Gastroesophageal sphincter (tissue), 4 donors: ENCODE data around the gene RGS11. TPM values are rescaled to one million over a fixed set of nuclear protein-coding genes. Genes with fewer than 3 reads are reported as not detected.

ENCODE experiments used
- ATAC-seq: fragments of 150-250 bp; one replicate; pipeline ENCODE4 v1.9.1; 2016; ENCODE audit warnings: mild to moderate bottlenecking, moderate library complexity
- H3K27ac ChIP-seq, 4 donors: fragments of 200-600 bp; sonication (generic) in 3 of 4; 1 replicate in 3 of 4; 2 replicates in 1 of 4; pipeline ENCODE4 v1.5.1; 2016 to 2019
- H3K27me3 ChIP-seq: fragments of 200-600 bp; sonication (generic); one replicate; pipeline ENCODE4 v1.5.1; 2019
- H3K36me3 ChIP-seq, 2 donors: fragments of 200-600 bp; sonication (generic); one replicate each; pipeline ENCODE4 v1.5.1; 2019; ENCODE audit warnings: control low read depth in 1 of 2
- H3K4me1 ChIP-seq, 3 donors: fragments of 200-600 bp; sonication (generic); 1 replicate in 2 of 3; 2 replicates in 1 of 3; pipeline ENCODE4 v1.5.1; 2016 to 2019; ENCODE audit warnings: control low read depth in 2 of 3
- H3K4me3 ChIP-seq, 2 donors: fragments of 200-600 bp; sonication (generic); one replicate each; pipeline ENCODE4 v1.5.1; 2019; ENCODE audit warnings: mild to moderate bottlenecking in 1 of 2, moderate library complexity in 1 of 2
- H3K9me3 ChIP-seq, 3 donors: fragments of 200-600 bp; sonication (generic); one replicate each; pipeline ENCODE4 v1.5.1; 2017 to 2019; ENCODE audit warnings: control low read depth in 2 of 3
- CTCF ChIP-seq, 4 experiments: fragments of 200-600 bp in 2 of 4; fragments of 450-650 bp in 2 of 4; sonication (generic) in 1 of 4; IDR thresholded peaks; one replicate each; pipeline ENCODE4 v1.5.1; 2017 to 2019; ENCODE audit warnings: antibody characterized with exemption in 4 of 4, mild to moderate bottlenecking in 2 of 4, moderate library complexity in 2 of 4
- EP300 ChIP-seq: sonication (generic); formaldehyde crosslinking; IDR thresholded peaks from one replicate; pipeline ENCODE4 v1.6.1; 2017; ENCODE audit warnings: antibody characterized with exemption, mild to moderate bottlenecking
- POLR2A ChIP-seq, 2 donors: fragments of 450-650 bp; IDR thresholded peaks; one replicate each; pipeline ENCODE4 v1.6.1; 2017; ENCODE audit warnings: antibody characterized with exemption in 2 of 2, mild to moderate bottlenecking in 2 of 2, moderate library complexity in 1 of 2
- POLR2AphosphoS5 ChIP-seq: sonication (generic); formaldehyde crosslinking; IDR thresholded peaks from one replicate; pipeline ENCODE4 v1.6.1; 2017; ENCODE audit warnings: antibody characterized with exemption
- WGBS, 2 donors: methylation state at CpG; one replicate each; pipeline ENCODE4 v1.1.5; 2018; ENCODE audit warnings: low coverage in 1 of 2; 5-methylcytosine and 5-hydroxymethylcytosine counted together
- total RNA-seq, 4 donors: library from RNA; depleted of rRNA; stranded (reverse); fragments of >200 nt; gene quantifications; one replicate each; pipeline ENCODE4 v1.1.0, GENCODE V29; 2016

Gene RGS11
- total RNA-seq, 4 donors from 2014 or later: 3.0 to 11.5 (median 10.1) TPM

GRCh38 chr16:293043-293775, 17.5 kb upstream of the RGS11 start:
- Histone ChIP-seq H3K36me3 (peaks cover 0 to 87% of the 10 kb centered on the region in 2 donors), H3K27ac (no peak overlapping the region), H3K27me3 (no peaks in the 10 kb centered on the region), H3K9me3 (no peaks in the 10 kb centered on the region), H3K4me3 (no peak overlapping the region), H3K4me1 (no peaks in the 10 kb centered on the region)
- no peak for ATAC-seq
- WGBS, 2 donors: no CpG with 5 or more reads among the region's 32 CpGs
- TF ChIP-seq POLR2A (IDR thresholded peaks at IDR 0.05) (no peak), CTCF (IDR thresholded peaks at IDR 0.05) (no peak), POLR2AphosphoS5 (no peak), EP300 (no peak)

- Histone ChIP-seq H3K4me1 (no peaks in the 10 kb centered on the region), H3K36me3 (peaks cover 0 to 87% of the 10 kb centered on the region in 2 donors), H3K9me3 (no peaks in the 10 kb centered on the region), H3K4me3 (no peak overlapping the region), H3K27ac (no peak overlapping the region), H3K27me3 (no peaks in the 10 kb centered on the region)
- TF ChIP-seq EP300 (no peak), CTCF (IDR thresholded peaks at IDR 0.05) (no peak), POLR2AphosphoS5 (no peak), POLR2A (IDR thresholded peaks at IDR 0.05) (no peak)
- 94% methylated on average over 5 of the region's 17 CpGs; no CpG with 5 or more reads in 1 of the 2 donors for WGBS, 2 donors
- ATAC-seq: no peak
Observed at GRCh38 chr16:291539-291938, 15.8 kb upstream of the RGS11 start.

GRCh38 chr16:290681-291405, 15.1 kb upstream of the RGS11 start:
- Histone ChIP-seq H3K27me3 (no peaks in the 10 kb centered on the region), H3K9me3 (no peaks in the 10 kb centered on the region), H3K36me3 (peaks cover 0 to 83% of the 10 kb centered on the region in 2 donors), H3K4me1 (no peaks in the 10 kb centered on the region), H3K27ac (no peak overlapping the region), H3K4me3 (no peak overlapping the region)
- ATAC-seq: no peak
- TF ChIP-seq EP300: no peak
- no peak for TF ChIP-seq CTCF (IDR thresholded peaks at IDR 0.05)
- TF ChIP-seq POLR2A (IDR thresholded peaks at IDR 0.05): no peak
- WGBS, 2 donors: 78% methylated on average over 5 of the region's 50 CpGs; no CpG with 5 or more reads in 1 of the 2 donors

DNA sequence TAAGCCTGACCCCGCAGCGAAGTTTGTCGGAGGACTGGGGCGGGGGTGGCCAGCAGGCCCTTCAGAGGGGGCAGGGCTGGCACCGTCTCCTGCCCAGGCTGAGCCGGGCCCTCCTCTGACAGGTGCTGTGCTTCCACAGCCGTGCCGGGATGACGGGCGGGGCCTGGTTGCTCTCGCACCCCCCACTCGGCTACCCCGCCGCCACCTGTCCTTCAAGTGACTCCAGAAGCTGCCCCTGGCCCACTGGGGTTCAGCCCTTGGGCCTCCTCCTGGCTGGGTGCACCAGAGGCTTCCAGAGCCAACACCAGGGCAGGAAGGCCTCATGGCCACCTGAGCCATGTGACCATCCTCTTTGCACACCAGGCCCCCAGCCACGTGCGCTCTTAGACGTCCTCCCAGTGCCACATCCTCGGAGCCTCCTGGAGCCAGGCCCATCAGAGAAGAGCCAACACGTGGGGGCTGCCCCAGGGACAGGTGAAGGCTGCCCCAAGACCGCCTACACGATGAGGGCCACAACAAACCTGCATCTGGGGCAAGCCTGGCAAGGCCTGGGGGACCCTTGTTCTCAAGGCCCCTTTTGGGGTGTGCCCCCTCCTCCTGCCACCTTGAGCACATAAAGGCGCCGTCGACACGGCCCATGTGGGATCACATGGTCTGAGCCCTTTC, 14.4 kb upstream of the RGS11 start:
- ATAC-seq: no peak
- Histone ChIP-seq H3K27me3 (no peaks in the 10 kb centered on the region), H3K9me3 (no peaks in the 10 kb centered on the region), H3K27ac (no peak overlapping the region), H3K4me3 (no peak overlapping the region), H3K4me1 (no peaks in the 10 kb centered on the region), H3K36me3 (peaks cover 0 to 80% of the 10 kb centered on the region in 2 donors)
- TF ChIP-seq POLR2AphosphoS5: no peak
- no peak for TF ChIP-seq POLR2A (IDR thresholded peaks at IDR 0.05)
- no peak for TF ChIP-seq EP300
- no peak for TF ChIP-seq CTCF (IDR thresholded peaks at IDR 0.05)
- no CpG with 5 or more reads among the region's 25 CpGs for WGBS, 2 donors
